IMR-90 (cell line): ENCODE measurements around the gene TFIP11. TPM values are rescaled to one million over a fixed set of nuclear protein-coding genes. Genes with fewer than 3 reads are reported as not detected.

Source experiments
- ATAC-seq: fragments of 200-7000 bp; cut with Tn5 transposase; 2 replicates; pipeline ENCODE4 v1.9.1; 2020; ENCODE audit warnings: low read depth, mild to moderate bottlenecking, moderate library complexity
- BruUV-seq: library from RNA; stranded (reverse); fragments of 400-500 nt; replicated peaks from 2 replicates; lab custom pipeline; 2021; lab: Mats Ljungman, UMichigan
- CTCF ChIA-PET: fragments of 300-600 bp; formaldehyde crosslinking; extraction: SDS; loops from one replicate; lab custom pipeline; 2021; ENCODE audit warnings: antibody characterized with exemption; lab: Yijun Ruan, JAX
- POLR2A ChIA-PET: fragments of 300-600 bp; sonication (Branson Sonifier 250); formaldehyde crosslinking; loops from one replicate; lab custom pipeline; 2022; ENCODE audit warnings: antibody characterized with exemption; ENCODE audit not compliant: unreplicated experiment; lab: Charles Lee
- DNase-seq: peaks from one replicate; pipeline ENCODE4 v3.0.0; 2013
- H2AFZ ChIP-seq: replicated peaks from 2 replicates; pipeline ENCODE3; 2013; ENCODE audit warnings: low read length, mild to moderate bottlenecking; ENCODE audit not compliant: poor library complexity
- H2AK5ac ChIP-seq: 2 replicates; pipeline ENCODE4 v1.6.1; 2013; ENCODE audit warnings: low read depth, low read length, inconsistent platforms
- H2AK9ac ChIP-seq: replicated peaks from 2 replicates; pipeline ENCODE3; 2013; ENCODE audit warnings: mild to moderate bottlenecking, low read depth, low read length, moderate library complexity; ENCODE audit not compliant: poor library complexity
- H2BK120ac ChIP-seq: 2 replicates; pipeline ENCODE4 v1.6.1; 2013; ENCODE audit warnings: low read depth, low read length, inconsistent platforms
- H2BK15ac ChIP-seq: 3 replicates; pipeline ENCODE4 v1.6.1; 2013; ENCODE audit warnings: low read depth, low read length, inconsistent platforms
- H2BK20ac ChIP-seq: 2 replicates; pipeline ENCODE4 v1.6.1; 2013; ENCODE audit warnings: low read depth, mild to moderate bottlenecking, inconsistent platforms, low read length, moderate library complexity
- H2BK5ac ChIP-seq: 2 replicates; pipeline ENCODE4 v1.6.1; 2013; ENCODE audit warnings: mild to moderate bottlenecking, low read depth, low read length, inconsistent platforms; ENCODE audit not compliant: poor library complexity, severe bottlenecking
- H3K14ac ChIP-seq: replicated peaks from 2 replicates; pipeline ENCODE4 v1.6.1; 2013; ENCODE audit warnings: low read depth, low read length, inconsistent platforms
- H3K18ac ChIP-seq: 2 replicates; pipeline ENCODE4 v1.6.1; 2013; ENCODE audit warnings: low read depth, low read length, control low read depth
- H3K23ac ChIP-seq: 2 replicates; pipeline ENCODE4 v1.6.1; 2013; ENCODE audit warnings: low read depth, low read length, inconsistent platforms
- H3K27ac ChIP-seq: 2 replicates; pipeline ENCODE4 v1.5.1; 2013; ENCODE audit warnings: mild to moderate bottlenecking, control low read depth, low read length; ENCODE audit not compliant: insufficient read depth
- H3K27me3 ChIP-seq: 2 replicates; pipeline ENCODE4 v1.6.1; 2013; ENCODE audit warnings: low read length; ENCODE audit not compliant: control insufficient read depth, insufficient read depth
- H3K36me3 ChIP-seq: 2 replicates; pipeline ENCODE4 v1.6.1; 2013; ENCODE audit warnings: low read length, mixed read lengths; ENCODE audit not compliant: control insufficient read depth, insufficient read depth
- H3K4ac ChIP-seq: 2 replicates; pipeline ENCODE4 v1.6.1; 2013; ENCODE audit warnings: low read depth, low read length, inconsistent platforms
- H3K4me1 ChIP-seq: 2 replicates; pipeline ENCODE4 v1.6.1; 2013; ENCODE audit warnings: low read length, mixed read lengths; ENCODE audit not compliant: control insufficient read depth, insufficient read depth
- H3K4me2 ChIP-seq: 2 replicates; pipeline ENCODE4 v1.6.1; 2013; ENCODE audit warnings: low read depth, mild to moderate bottlenecking, control low read depth, low read length, moderate library complexity
- H3K4me3 ChIP-seq: 2 replicates; pipeline ENCODE4 v1.5.1; 2013; ENCODE audit warnings: low read depth, mild to moderate bottlenecking, control low read depth, low read length, moderate library complexity; ENCODE audit not compliant: insufficient read depth
- H3K56ac ChIP-seq: 2 replicates; pipeline ENCODE4 v1.6.1; 2013; ENCODE audit warnings: low read length, inconsistent platforms; ENCODE audit not compliant: insufficient read depth; ENCODE audit errors: extremely low read depth
- H3K79me1 ChIP-seq, 2 experiments: 2 replicates each; pipeline ENCODE4 v1.6.1; 2013; ENCODE audit warnings: low read length in 2 of 2, inconsistent platforms in 1 of 2, low read depth in 1 of 2
- H3K9ac ChIP-seq: 2 replicates; pipeline ENCODE4 v1.6.1; 2013; ENCODE audit warnings: low read depth, low read length, control low read depth
- H3K9me1 ChIP-seq: 2 replicates; pipeline ENCODE4 v1.6.1; 2013; ENCODE audit warnings: low read length, inconsistent platforms; ENCODE audit not compliant: insufficient read depth
- H3K9me3 ChIP-seq: 2 replicates; pipeline ENCODE4 v1.6.1; 2013; ENCODE audit warnings: low read length; ENCODE audit not compliant: control insufficient read depth, insufficient read depth
- H4K20me1 ChIP-seq: 2 replicates; pipeline ENCODE4 v1.6.1; 2013; ENCODE audit warnings: low read length, inconsistent platforms; ENCODE audit not compliant: insufficient read depth
- H4K5ac ChIP-seq: 2 replicates; pipeline ENCODE4 v1.6.1; 2013; ENCODE audit warnings: mild to moderate bottlenecking, low read depth, low read length, control low read depth
- H4K8ac ChIP-seq, 2 experiments: 2 replicates each; pipeline ENCODE4 v1.6.1; 2013; ENCODE audit warnings: low read depth in 2 of 2, low read length in 2 of 2, control low read depth in 1 of 2, inconsistent platforms in 1 of 2
- H4K91ac ChIP-seq: 2 replicates; pipeline ENCODE4 v1.6.1; 2013; ENCODE audit warnings: low read depth, low read length, inconsistent platforms; ENCODE audit not compliant: insufficient read depth
- BHLHE40 ChIP-seq: fragments of 150-350 bp; IDR thresholded peaks from 2 replicates; pipeline ENCODE4 v1.6.1; 2016; ENCODE audit warnings: mild to moderate bottlenecking, low read depth, low read length
- CEBPB ChIP-seq: IDR thresholded peaks from 2 replicates; pipeline ENCODE4 v1.6.1; 2012; ENCODE audit warnings: low read depth, low read length, improper control_type of control experiment
- CHD1 ChIP-seq: IDR thresholded peaks from 2 replicates; pipeline ENCODE4 v1.6.1; 2012; ENCODE audit warnings: low read depth, low read length, improper control_type of control experiment
- CTCF ChIP-seq: conservative IDR thresholded peaks from 2 replicates; pipeline ENCODE4 v1.5.1; 2012; ENCODE audit warnings: mild to moderate bottlenecking, low read depth, low read length, improper control_type of control experiment
- ELK1 ChIP-seq: fragments of 150-350 bp; IDR thresholded peaks from 2 replicates; pipeline ENCODE4 v1.6.1; 2016; ENCODE audit warnings: low read depth, mild to moderate bottlenecking, low read length, moderate library complexity, borderline replicate concordance
- FOS ChIP-seq: fragments of 150-350 bp; IDR thresholded peaks from 2 replicates; pipeline ENCODE4 v1.6.1; 2016; ENCODE audit warnings: low read depth, low read length
- MAFK ChIP-seq: IDR thresholded peaks from 2 replicates; pipeline ENCODE4 v1.6.1; 2012; ENCODE audit warnings: low read depth, low read length, improper control_type of control experiment
- MAZ ChIP-seq: IDR thresholded peaks from 2 replicates; pipeline ENCODE4 v1.6.1; 2012; ENCODE audit warnings: low read depth, mild to moderate bottlenecking, low read length, improper control_type of control experiment, moderate library complexity, borderline replicate concordance
- MXI1 ChIP-seq: IDR thresholded peaks from 2 replicates; pipeline ENCODE4 v1.6.1; 2012; ENCODE audit warnings: low read depth, mild to moderate bottlenecking, low read length, moderate library complexity, borderline replicate concordance
- POLR2A ChIP-seq: IDR thresholded peaks from 2 replicates; pipeline ENCODE4 v1.6.1; 2012; ENCODE audit warnings: mild to moderate bottlenecking, low read depth, low read length
- RCOR1 ChIP-seq: IDR thresholded peaks from 2 replicates; pipeline ENCODE4 v1.6.1; 2012; ENCODE audit warnings: mild to moderate bottlenecking, low read length, improper control_type of control experiment; ENCODE audit not compliant: insufficient replicate concordance
- RFX5 ChIP-seq: IDR thresholded peaks from 2 replicates; pipeline ENCODE4 v1.8.0; 2012; ENCODE audit warnings: low read depth, mild to moderate bottlenecking, low read length, moderate library complexity
- SMC3 ChIP-seq: fragments of 150-350 bp; IDR thresholded peaks from 2 replicates; pipeline ENCODE4 v1.6.1; 2016; ENCODE audit warnings: low read depth, mild to moderate bottlenecking, antibody characterized with exemption, low read length, moderate library complexity
- USF2 ChIP-seq: fragments of 150-350 bp; IDR thresholded peaks from 2 replicates; pipeline ENCODE4 v1.6.1; 2017; ENCODE audit warnings: mild to moderate bottlenecking, antibody characterized with exemption, low read length, low read depth
- WGBS, 2 experiments: methylation state at CpG; one replicate each; pipeline versions ENCODE4 v1.1.5 to v1.1.7; 2013; ENCODE audit warnings: missing lambda C conversion rate in 2 of 2; ENCODE audit not compliant: insufficient read length in 1 of 2; ENCODE audit errors: extremely low coverage in 2 of 2; 5-methylcytosine and 5-hydroxymethylcytosine counted together
- dilution Hi-C: fragments of 300-500 bp; cut with HindIII; formaldehyde crosslinking; loops from one replicate; pipeline ENCODE4 v1.14.3; 2018; ENCODE audit warnings: low sequenced_read_pairs; ENCODE audit not compliant: unreplicated experiment
- in situ Hi-C: fragments of 300-500 bp; cut with MboI; formaldehyde crosslinking; loops from 3 replicates; pipeline ENCODE4 v1.14.3; 2019; ENCODE audit warnings: low sequenced_read_pairs, inconsistent platforms, mixed read lengths
- intact Hi-C: fragments of 100-400 bp; cut with micrococcal nuclease; formaldehyde crosslinking; loops from 2 replicates; pipeline ENCODE4 v1.10.0; 2022
- polyA plus RNA-seq, 3 experiments: library from polyadenylated mRNA; depleted of rRNA; stranded (reverse); fragments of >200 nt; gene quantifications; 2 replicates each; pipeline ENCODE4 v1.2.3, GENCODE V29; 2012; ENCODE audit warnings: low replicate concordance in 1 of 3
- total RNA-seq: library from RNA; depleted of rRNA; stranded (reverse); fragments of >200 nt; gene quantifications from 2 replicates; pipeline ENCODE4 v1.2.3, GENCODE V29; 2012

The TFIP11 gene
- total and polyA plus RNA-seq, 2 of the 4 experiments (the other 2 are of a cell fraction), result 22.5 to 43.2 TPM

- POLR2A ChIA-PET, result no interaction called here
- ATAC-seq, result no peak
- in situ Hi-C loops, result no loop called here
Measured at GRCh38 chr22:26450453-26451185, 61.7 kb downstream of the TFIP11 start.

More at GRCh38 chr22:26450453-26451185, 61.7 kb downstream of the TFIP11 start:
- Histone ChIP-seq H2BK120ac (no peak overlapping the region), H3K9ac (no peak overlapping the region), H3K27me3 (no peaks in the 10 kb centered on the region), H4K91ac (no peak overlapping the region), H3K4me3 (no peak overlapping the region), H4K5ac (no peak overlapping the region), H3K36me3 (peaks cover 24% of the 10 kb centered on the region), H4K20me1 (no peaks in the 10 kb centered on the region), H3K14ac (no peak overlapping the region), H4K8ac (no peak overlapping the region), H2BK5ac (no peak overlapping the region), H3K4me1 (no peaks in the 10 kb centered on the region; the same call in 1 of the 2 replicates), H3K56ac (no peak overlapping the region), H2AK9ac (no peak overlapping the region), H3K27ac (no peak overlapping the region), H2AFZ (no peak overlapping the region), H3K4ac (no peak overlapping the region), H3K9me1 (no peaks in the 10 kb centered on the region), H2BK20ac (no peak overlapping the region), H3K18ac (no peak overlapping the region), H2AK5ac (no peak overlapping the region), H3K23ac (no peak overlapping the region), H3K4me2 (no peak overlapping the region), H3K9me3 (no peaks in the 10 kb centered on the region), H2BK15ac (no peak overlapping the region), H3K79me1 (no peaks in the 10 kb centered on the region; a peak in 1 of 4 replicates)
- TF ChIP-seq CTCF (no peak), CHD1 (no peak), MAFK (no peak), MAZ (no peak), RFX5 (no peak), MXI1 (no peak), BHLHE40 (no peak), ELK1 (no peak), POLR2A (no peak), SMC3 (no peak), CEBPB (no peak), RCOR1 (no peak), FOS (no peak), USF2 (no peak)
- dilution Hi-C loops, result no loop called here
- BruUV-seq, result no TSS peak
- 100% methylated on average over 1 of the region's 9 CpGs; no CpG with 5 or more reads in 1 of the 2 experiments for WGBS, 2 experiments
- intact Hi-C loops, result no loop called here
- CTCF ChIA-PET, result no interaction called here
- DNase-seq, result no peak
